ENCODE data around the gene ATP5MC3. TPM values are rescaled to one million over a fixed set of nuclear protein-coding genes. Genes with fewer than 3 reads are reported as not detected.

The ATP5MC3 gene
- total RNA-seq, 5 donors from 2014 or later (not counting 1 experiment from before 2014, with no cell fraction given): 74.4 to 91.3 (median 89.4) TPM

DNA sequence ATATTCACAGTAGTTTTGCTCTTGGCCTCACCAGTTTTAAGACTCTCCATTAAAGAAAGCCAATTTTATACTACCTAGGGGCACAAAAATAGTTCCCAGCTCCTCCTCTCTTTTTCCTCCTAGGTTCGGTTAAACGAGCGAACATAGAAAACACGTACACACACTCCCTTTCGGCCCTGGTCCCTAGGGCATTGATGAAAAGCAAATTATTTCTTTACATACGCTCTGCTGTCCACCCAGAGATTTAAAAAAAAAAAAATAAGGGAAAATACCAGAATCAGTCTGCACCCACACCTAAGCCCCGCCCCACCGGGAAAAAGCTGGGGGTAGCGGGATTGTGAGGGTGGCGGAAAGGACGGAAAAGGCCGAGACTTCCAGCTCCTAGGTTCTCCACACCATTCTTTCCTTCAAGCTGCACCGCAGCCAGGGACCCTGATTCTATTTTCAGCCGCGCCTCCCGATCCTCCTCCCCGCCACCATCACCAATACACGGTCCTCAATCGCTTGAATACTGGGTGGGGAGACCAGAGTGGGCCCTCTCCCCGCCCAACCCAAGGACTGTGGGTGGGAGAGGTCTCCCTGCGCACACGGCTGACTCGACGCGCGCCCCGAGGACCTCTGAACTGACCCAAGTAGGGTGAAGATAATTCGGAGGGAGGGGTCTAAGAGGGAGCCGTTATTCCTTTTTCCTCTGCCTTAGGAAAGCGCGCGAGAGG lies 14.3 kb downstream of the ATP5MC3 start:
- Mint-ChIP-seq H3K27ac (peak overlapping the region; percentile 99), H3K27me3 (no peaks in the 10 kb centered on the region), H3K36me3 (peaks cover 5% of the 10 kb centered on the region), H3K4me1 (peaks cover 41 to 62% (median 59%) of the 10 kb centered on the region in 3 donors), H3K9me3 (no peaks in the 10 kb centered on the region), H3K4me3 (peak overlapping the region; percentile 93 to 100 (median 99))
- ATAC-seq (replicated peaks in 1 of 4) (peak in 2 of 4 experiments; percentile 1 to 3), DNase-seq (peak in 12 of 35 experiments; percentile 3 to 28 (median 17))
- Histone ChIP-seq H3K36me3 (ENCODE audit: control insufficient read depth in 2 of 2, extremely low read depth in 1 of 2, insufficient read depth in 1 of 2, low read length in 1 of 2) (no peaks in the 10 kb centered on the region), H3K4me1 (ENCODE audit: control insufficient read depth in 1 of 2, extremely low read depth in 1 of 2, insufficient read depth in 2 of 2, low read length in 2 of 2) (peaks cover 15 to 16% of the 10 kb centered on the region in 2 experiments), H3K27ac (ENCODE audit: low read length) (peak overlapping the region; percentile 80), H3K4me3 (ENCODE audit: control insufficient read depth in 1 of 2, extremely low read depth in 1 of 2, low read length in 1 of 2) (peak overlapping the region; percentile 84 to 95), H3K27me3 (replicated peaks in 1 of 2; ENCODE audit: control insufficient read depth in 2 of 2, extremely low read depth in 1 of 2, insufficient read depth in 2 of 2, low read length in 1 of 2) (no peaks in the 10 kb centered on the region), H3K9me3 (no peaks in the 10 kb centered on the region)
- POLR2A ChIA-PET: interaction anchor here (0.6 to 0.9 kb wide), 3 partner anchors 12 to 1209 kb away, joined by 3 to 6 read pairs (median 3); no protein-coding TSS in a partner anchor
- 0% methylated on average over 5 of the region's 32 CpGs for WGBS (ENCODE audit: insufficient coverage)
- CTCF ChIA-PET: interaction anchor here in 1 of 2 donors (0.9 kb wide), 1 partner anchor 12 kb away, joined by 4 read pairs; no protein-coding TSS in a partner anchor

DNA sequence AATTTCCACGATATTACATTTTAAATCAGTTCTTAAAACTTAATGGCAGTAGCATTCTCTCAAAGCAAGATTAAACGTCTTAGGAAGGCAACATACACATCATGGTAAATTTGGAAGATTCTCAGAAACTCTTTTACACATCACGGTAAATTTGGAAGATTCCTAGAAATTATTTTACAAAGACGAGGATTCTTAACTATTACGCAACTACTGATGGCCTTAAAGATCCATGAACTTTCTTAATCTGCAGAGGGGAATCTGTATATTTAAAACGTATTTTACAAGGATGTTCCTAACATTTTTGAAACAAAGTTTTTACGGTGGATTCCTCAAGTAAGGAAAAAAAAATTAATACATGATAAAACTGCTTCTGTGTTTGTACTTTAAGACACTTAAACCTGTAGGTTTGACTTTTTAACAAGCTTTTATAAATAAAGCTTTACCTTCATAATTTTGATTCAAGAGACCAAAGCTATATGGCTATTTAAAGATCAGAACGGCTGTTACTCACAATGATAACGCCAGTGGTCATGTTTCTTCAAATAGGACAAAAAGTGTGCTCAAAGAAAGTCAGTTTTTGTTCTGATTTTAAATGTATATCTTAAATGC lies 15.2 kb downstream of the ATP5MC3 start:
- no peak overlapping the region for H3K4me3 ChIP-seq (ENCODE audit: control insufficient read depth in 1 of 2, extremely low read depth in 1 of 2, low read length in 1 of 2)
- CTCF ChIA-PET: interaction anchor here in 1 of 2 donors (0.9 kb wide), 1 partner anchor 13 kb away, joined by 4 read pairs; no protein-coding TSS in a partner anchor

DNA sequence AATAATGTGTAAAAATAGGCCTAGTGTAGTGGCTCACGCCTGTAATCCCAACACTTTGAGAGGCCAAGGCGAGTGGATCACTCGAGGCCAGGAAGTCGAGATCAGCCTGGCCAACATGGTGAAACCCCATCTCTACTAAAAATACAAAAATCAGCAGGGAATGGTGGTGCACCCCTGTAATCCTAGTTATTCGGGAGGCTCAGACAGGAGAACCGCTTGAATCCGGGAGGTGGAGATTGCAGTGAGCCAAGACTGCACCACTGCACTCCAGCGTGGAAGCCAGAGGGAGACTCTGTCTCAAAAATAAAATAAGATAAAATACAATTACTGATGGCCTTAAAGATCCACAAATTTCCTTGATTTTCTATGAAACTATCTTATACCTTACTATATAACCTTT lies 17.3 kb downstream of the ATP5MC3 start:
- Histone ChIP-seq H3K4me1 (ENCODE audit: control insufficient read depth in 1 of 2, extremely low read depth in 1 of 2, insufficient read depth in 2 of 2, low read length in 2 of 2) (peaks cover 15 to 18% of the 10 kb centered on the region in 2 experiments), H3K27me3 (replicated peaks in 1 of 2; ENCODE audit: control insufficient read depth in 2 of 2, extremely low read depth in 1 of 2, insufficient read depth in 2 of 2, low read length in 1 of 2) (no peaks in the 10 kb centered on the region), H3K4me3 (ENCODE audit: control insufficient read depth in 1 of 2, extremely low read depth in 1 of 2, low read length in 1 of 2) (no peak overlapping the region), H3K36me3 (ENCODE audit: control insufficient read depth in 2 of 2, extremely low read depth in 1 of 2, insufficient read depth in 1 of 2, low read length in 1 of 2) (no peaks in the 10 kb centered on the region), H3K27ac (ENCODE audit: low read length) (no peak overlapping the region), H3K9me3 (no peaks in the 10 kb centered on the region)
- ATAC-seq (replicated peaks in 1 of 4) (no peak), DNase-seq (no peak)
- ChIA-PET POLR2A (no interaction called here), CTCF (no interaction called here)
- H3K27ac Mint-ChIP-seq: no peak overlapping the region
- no peaks in the 10 kb centered on the region for H3K9me3 Mint-ChIP-seq
- H3K4me1 Mint-ChIP-seq: peaks cover 46 to 69% (median 67%) of the 10 kb centered on the region in 3 donors
- WGBS (ENCODE audit: insufficient coverage): no CpG with 5 or more reads among the region's 8 CpGs
- no peak overlapping the region for H3K4me3 Mint-ChIP-seq
- H3K27me3 Mint-ChIP-seq: no peaks in the 10 kb centered on the region
- H3K36me3 Mint-ChIP-seq: peaks cover 10% of the 10 kb centered on the region

More for the DNA sequence above, 15.2 kb downstream of the ATP5MC3 start:
- Mint-ChIP-seq H3K36me3 (peaks cover 6% of the 10 kb centered on the region), H3K27me3 (no peaks in the 10 kb centered on the region), H3K4me1 (peaks cover 51 to 71% (median 68%) of the 10 kb centered on the region in 3 donors), H3K4me3 (peak overlapping the region; percentile 93 to 100 (median 99)), H3K9me3 (no peaks in the 10 kb centered on the region), H3K27ac (no peak overlapping the region)
- DNase-seq: no peak
- H3K27me3 ChIP-seq (replicated peaks in 1 of 2; ENCODE audit: control insufficient read depth in 2 of 2, extremely low read depth in 1 of 2, insufficient read depth in 2 of 2, low read length in 1 of 2): no peaks in the 10 kb centered on the region
- WGBS (ENCODE audit: insufficient coverage): 58% methylated on average over 2 of the region's 9 CpGs
- H3K27ac ChIP-seq (ENCODE audit: low read length): no peak overlapping the region
- no peaks in the 10 kb centered on the region for H3K9me3 ChIP-seq
- H3K4me1 ChIP-seq (ENCODE audit: control insufficient read depth in 1 of 2, extremely low read depth in 1 of 2, insufficient read depth in 2 of 2, low read length in 2 of 2): peaks cover 15 to 18% of the 10 kb centered on the region in 2 experiments
- H3K36me3 ChIP-seq (ENCODE audit: control insufficient read depth in 2 of 2, extremely low read depth in 1 of 2, insufficient read depth in 1 of 2, low read length in 1 of 2): no peaks in the 10 kb centered on the region
- POLR2A ChIA-PET: interaction anchor here (0.5 to 0.9 kb wide), 5 partner anchors 13 to 1506 kb away, joined by 3 to 6 read pairs (median 3); no protein-coding TSS in a partner anchor
- no peak for ATAC-seq (replicated peaks in 1 of 4)

DNA sequence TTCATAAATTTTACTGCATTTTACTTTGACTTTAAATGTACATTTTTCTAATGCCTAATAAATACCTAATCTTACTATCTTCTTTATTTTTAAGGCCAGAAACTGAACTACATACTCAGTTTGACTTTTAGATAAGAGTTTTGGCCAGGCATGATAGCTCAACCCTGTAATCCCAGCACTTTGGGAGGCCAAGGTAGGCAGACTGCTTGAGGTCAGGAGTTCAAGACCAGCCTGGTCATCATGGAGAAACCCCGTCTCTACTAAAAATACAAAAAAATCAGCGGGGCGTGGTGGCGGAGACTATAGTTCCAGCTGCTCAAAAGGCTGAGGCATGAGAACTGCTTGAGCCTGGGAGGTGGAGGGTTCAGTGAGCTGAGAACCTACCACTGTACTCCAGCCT lies 22.6 kb downstream of the ATP5MC3 start:
- H3K4me1 Mint-ChIP-seq: peaks cover 43 to 62% (median 57%) of the 10 kb centered on the region in 3 donors
- ATAC-seq (replicated peaks in 1 of 4) (no peak), DNase-seq (no peak)
- Histone ChIP-seq H3K36me3 (ENCODE audit: control insufficient read depth in 2 of 2, extremely low read depth in 1 of 2, insufficient read depth in 1 of 2, low read length in 1 of 2) (no peaks in the 10 kb centered on the region), H3K4me3 (ENCODE audit: control insufficient read depth in 1 of 2, extremely low read depth in 1 of 2, low read length in 1 of 2) (no peak overlapping the region), H3K4me1 (ENCODE audit: control insufficient read depth in 1 of 2, extremely low read depth in 1 of 2, insufficient read depth in 2 of 2, low read length in 2 of 2) (peaks cover 0 to 2% of the 10 kb centered on the region in 2 experiments), H3K27ac (ENCODE audit: low read length) (no peak overlapping the region), H3K9me3 (no peaks in the 10 kb centered on the region), H3K27me3 (replicated peaks in 1 of 2; ENCODE audit: control insufficient read depth in 2 of 2, extremely low read depth in 1 of 2, insufficient read depth in 2 of 2, low read length in 1 of 2) (no peaks in the 10 kb centered on the region)
- no peaks in the 10 kb centered on the region for H3K27me3 Mint-ChIP-seq
- ChIA-PET POLR2A (interaction anchor here in 1 of 2 donors (0.7 kb wide), 1 partner anchor 10 kb away, joined by 5 read pairs; no protein-coding TSS in a partner anchor), CTCF (interaction anchor here (0.6 to 1.2 kb wide), 2 partner anchors 9 to 46 kb away, joined by 3 to 4 read pairs; partner anchors contain the start of gene ATF2 (in 1 of the 2))
- no peak overlapping the region for H3K27ac Mint-ChIP-seq
- peaks cover 24% of the 10 kb centered on the region for H3K36me3 Mint-ChIP-seq
- H3K4me3 Mint-ChIP-seq: no peak overlapping the region
- H3K9me3 Mint-ChIP-seq: no peaks in the 10 kb centered on the region
- no CpG with 5 or more reads among the region's 4 CpGs for WGBS (ENCODE audit: insufficient coverage)

DNA sequence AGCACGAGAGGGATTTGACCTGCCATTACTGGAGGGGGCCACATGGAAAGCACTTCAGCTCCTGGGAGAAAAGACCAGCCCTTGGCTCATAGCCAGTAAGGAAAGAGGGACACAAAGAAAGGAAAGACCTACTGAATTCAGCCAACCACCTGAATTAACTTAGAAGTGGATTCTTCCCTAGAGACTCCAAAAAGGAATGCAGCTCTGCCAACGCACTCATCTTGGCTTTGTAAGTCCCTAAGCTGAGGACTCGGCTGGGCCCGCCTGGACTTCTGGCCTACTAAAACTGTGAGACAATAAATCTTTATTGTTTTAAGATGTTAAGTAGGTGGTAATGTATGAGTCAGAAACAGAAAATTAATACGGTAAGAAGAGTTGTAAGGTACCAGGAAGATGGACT lies 25.0 kb downstream of the ATP5MC3 start:
- peaks cover 55 to 66% (median 59%) of the 10 kb centered on the region in 3 donors for H3K4me1 Mint-ChIP-seq
- H3K4me3 ChIP-seq (ENCODE audit: control insufficient read depth in 1 of 2, extremely low read depth in 1 of 2, low read length in 1 of 2): no peak overlapping the region
- DNase-seq: no peak
- ChIA-PET CTCF (no interaction called here), POLR2A (interaction anchor here in 1 of 2 donors (0.7 kb wide), 1 partner anchor 759 kb away, joined by 3 read pairs; no protein-coding TSS in a partner anchor)
- H3K9me3 Mint-ChIP-seq: no peaks in the 10 kb centered on the region
- no peak overlapping the region for H3K27ac Mint-ChIP-seq
- H3K4me1 ChIP-seq (ENCODE audit: control insufficient read depth in 1 of 2, extremely low read depth in 1 of 2, insufficient read depth in 2 of 2, low read length in 2 of 2): no peaks in the 10 kb centered on the region
- H3K9me3 ChIP-seq: no peaks in the 10 kb centered on the region
- ATAC-seq (replicated peaks in 1 of 4): no peak
- no peaks in the 10 kb centered on the region for H3K27me3 ChIP-seq (replicated peaks in 1 of 2; ENCODE audit: control insufficient read depth in 2 of 2, extremely low read depth in 1 of 2, insufficient read depth in 2 of 2, low read length in 1 of 2)
- H3K36me3 Mint-ChIP-seq: peaks cover 19% of the 10 kb centered on the region
- H3K27me3 Mint-ChIP-seq: no peaks in the 10 kb centered on the region
- no peak overlapping the region for H3K27ac ChIP-seq (ENCODE audit: low read length)
- H3K4me3 Mint-ChIP-seq: no peak overlapping the region
- no peaks in the 10 kb centered on the region for H3K36me3 ChIP-seq (ENCODE audit: control insufficient read depth in 2 of 2, extremely low read depth in 1 of 2, insufficient read depth in 1 of 2, low read length in 1 of 2)
- WGBS (ENCODE audit: insufficient coverage): no CpG with 5 or more reads among the region's 5 CpGs

DNA sequence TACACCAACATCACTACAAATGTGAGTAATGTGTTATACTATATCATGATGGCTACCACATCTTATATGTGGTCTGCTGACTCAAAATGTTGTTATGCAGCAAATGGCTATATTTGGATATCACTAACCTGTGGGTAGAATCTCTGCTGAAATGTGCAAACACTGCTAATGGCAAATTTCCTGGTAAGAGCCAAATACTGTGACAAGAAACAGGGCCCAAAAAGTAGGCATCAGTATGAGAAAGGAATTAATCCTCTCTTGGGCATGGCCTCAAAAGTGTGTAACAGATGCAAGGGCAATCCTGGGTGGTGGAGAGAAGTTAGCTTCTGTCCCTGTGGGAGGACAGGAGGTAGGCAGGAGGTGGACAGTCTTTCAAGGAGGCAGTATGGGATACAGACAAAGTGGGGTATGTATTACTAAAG lies 26.8 kb downstream of the ATP5MC3 start:
- ATAC-seq (replicated peaks in 1 of 4) (no peak), DNase-seq (no peak)
- no peak overlapping the region for H3K27ac Mint-ChIP-seq
- ChIA-PET POLR2A (no interaction called here), CTCF (no interaction called here)
- peaks cover 20% of the 10 kb centered on the region for H3K36me3 Mint-ChIP-seq
- H3K27ac ChIP-seq (ENCODE audit: low read length): no peak overlapping the region
- H3K9me3 Mint-ChIP-seq: no peaks in the 10 kb centered on the region
- H3K36me3 ChIP-seq (ENCODE audit: control insufficient read depth in 2 of 2, extremely low read depth in 1 of 2, insufficient read depth in 1 of 2, low read length in 1 of 2): peaks cover 0 to 7% of the 10 kb centered on the region in 2 donors
- H3K27me3 Mint-ChIP-seq: no peaks in the 10 kb centered on the region
- H3K9me3 ChIP-seq: no peaks in the 10 kb centered on the region
- H3K4me1 ChIP-seq (ENCODE audit: control insufficient read depth in 1 of 2, extremely low read depth in 1 of 2, insufficient read depth in 2 of 2, low read length in 2 of 2): no peaks in the 10 kb centered on the region
- no peaks in the 10 kb centered on the region for H3K27me3 ChIP-seq (replicated peaks in 1 of 2; ENCODE audit: control insufficient read depth in 2 of 2, extremely low read depth in 1 of 2, insufficient read depth in 2 of 2, low read length in 1 of 2)
- H3K4me1 Mint-ChIP-seq: peaks cover 44 to 55% (median 50%) of the 10 kb centered on the region in 3 donors
- H3K4me3 ChIP-seq (ENCODE audit: control insufficient read depth in 1 of 2, extremely low read depth in 1 of 2, low read length in 1 of 2): no peak overlapping the region
- H3K4me3 Mint-ChIP-seq: no peak overlapping the region

All from T-cell (primary cell).